ENCODE measurements around the gene CLSTN2.

Gene CLSTN2

DNA sequence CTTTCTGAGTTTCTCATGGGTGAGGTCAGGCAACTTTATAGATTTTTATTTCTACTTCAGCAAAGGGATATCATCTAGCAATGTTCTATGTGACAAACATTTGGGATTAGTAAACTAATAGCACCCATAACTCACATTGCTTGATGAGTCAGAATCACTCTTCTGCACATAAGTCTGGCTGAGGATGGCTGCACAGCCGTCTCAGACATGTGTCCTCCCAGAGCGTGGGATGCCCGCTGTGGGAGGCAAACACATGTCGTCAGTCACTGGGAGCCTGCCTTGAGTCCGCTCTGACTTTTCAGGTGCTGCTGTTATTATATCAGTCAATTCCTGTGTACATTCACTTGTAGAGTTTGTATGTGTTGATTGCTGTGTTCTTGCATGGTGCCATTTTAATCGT, 512.2 kb downstream of the CLSTN2 start:
- TF ChIP-seq FOXP2 (optimal IDR thresholded peaks at IDR 0.05; ENCODE audit: borderline replicate concordance, extremely low read depth, extremely low read length, insufficient read depth) (no peak), SIN3A (IDR thresholded peaks at IDR 0.05; ENCODE audit: borderline replicate concordance, insufficient read depth, low read length) (no peak), TAF1 (IDR thresholded peaks at IDR 0.05; ENCODE audit: borderline replicate concordance, insufficient read depth, low read length) (no peak), POLR2AphosphoS5 (IDR thresholded peaks at IDR 0.05; ENCODE audit: low read depth, low read length) (no peak), REST (IDR thresholded peaks at IDR 0.05; ENCODE audit: insufficient read depth in 1 of 2, low read depth in 2 of 2, low read length in 2 of 2) (no peak)

GRCh38 chr3:140448001-140448400, 513.0 kb downstream of the CLSTN2 start:
- TF ChIP-seq SIN3A (IDR thresholded peaks at IDR 0.05; ENCODE audit: borderline replicate concordance, insufficient read depth, low read length) (no peak), POLR2AphosphoS5 (IDR thresholded peaks at IDR 0.05; ENCODE audit: low read depth, low read length) (no peak), TAF1 (IDR thresholded peaks at IDR 0.05; ENCODE audit: borderline replicate concordance, insufficient read depth, low read length) (no peak), REST (IDR thresholded peaks at IDR 0.05; ENCODE audit: insufficient read depth in 1 of 2, low read depth in 2 of 2, low read length in 2 of 2) (no peak), FOXP2 (optimal IDR thresholded peaks at IDR 0.05; ENCODE audit: borderline replicate concordance, extremely low read depth, extremely low read length, insufficient read depth) (no peak)

- TF ChIP-seq REST (IDR thresholded peaks at IDR 0.05; ENCODE audit: insufficient read depth in 1 of 2, low read depth in 2 of 2, low read length in 2 of 2) (no peak), SIN3A (IDR thresholded peaks at IDR 0.05; ENCODE audit: borderline replicate concordance, insufficient read depth, low read length) (no peak), FOXP2 (optimal IDR thresholded peaks at IDR 0.05; ENCODE audit: borderline replicate concordance, extremely low read depth, extremely low read length, insufficient read depth) (no peak), TAF1 (IDR thresholded peaks at IDR 0.05; ENCODE audit: borderline replicate concordance, insufficient read depth, low read length) (no peak), POLR2AphosphoS5 (IDR thresholded peaks at IDR 0.05; ENCODE audit: low read depth, low read length) (no peak)
These were observed 514.6 kb downstream of the CLSTN2 start for GRCh38 chr3:140449413-140450256.

GRCh38 chr3:140453750-140454149, 518.8 kb downstream of the CLSTN2 start:
- TF ChIP-seq POLR2AphosphoS5 (IDR thresholded peaks at IDR 0.05; ENCODE audit: low read depth, low read length) = no peak

DNA sequence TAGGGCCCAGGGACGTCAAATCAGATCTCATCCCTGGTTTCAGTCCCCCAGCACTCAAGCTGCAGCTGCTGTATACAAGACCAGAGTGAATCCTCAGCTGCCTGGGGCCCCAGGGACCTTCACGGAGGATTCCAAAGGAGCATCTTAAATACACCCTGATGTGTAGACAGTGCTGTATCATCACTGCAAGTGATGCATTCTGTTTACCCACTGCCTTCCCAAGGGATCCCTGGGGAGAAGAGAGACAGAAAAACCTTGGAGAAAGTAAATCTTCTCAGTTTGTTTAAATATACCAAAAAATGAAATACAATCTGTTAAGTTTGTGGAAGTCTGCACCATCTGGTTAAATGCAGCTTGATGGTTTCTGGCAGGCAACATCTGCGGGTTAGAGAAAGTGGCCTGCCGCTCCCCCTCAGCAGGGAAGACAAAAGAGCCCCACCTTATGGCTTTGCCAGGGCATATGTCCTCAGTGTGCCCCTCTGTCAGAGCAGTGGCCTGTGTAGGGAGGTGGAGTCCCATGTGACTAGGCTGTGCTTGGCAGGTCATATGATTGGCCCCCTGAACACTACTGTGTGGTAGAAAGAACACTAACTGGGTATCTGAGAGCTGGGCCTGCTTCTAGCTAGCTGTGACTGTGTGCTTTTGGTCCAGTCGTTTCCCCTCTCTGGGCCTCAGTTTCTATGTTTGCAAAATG, 520.7 kb downstream of the CLSTN2 start:
- TF ChIP-seq SIN3A (IDR thresholded peaks at IDR 0.05; ENCODE audit: borderline replicate concordance, insufficient read depth, low read length) (no peak), REST (IDR thresholded peaks at IDR 0.05; ENCODE audit: insufficient read depth in 1 of 2, low read depth in 2 of 2, low read length in 2 of 2) (no peak), FOXP2 (optimal IDR thresholded peaks at IDR 0.05; ENCODE audit: borderline replicate concordance, extremely low read depth, extremely low read length, insufficient read depth) (no peak), TAF1 (IDR thresholded peaks at IDR 0.05; ENCODE audit: borderline replicate concordance, insufficient read depth, low read length) (no peak), POLR2AphosphoS5 (IDR thresholded peaks at IDR 0.05; ENCODE audit: low read depth, low read length) (no peak)
